Stimulated activated CD4-positive, alpha-beta T cell treated with anti-CD3 and anti-CD28 coated beads, Interleukin-2, amount 100 ng/mL, for 24 hours (primary cell): Measurements from ENCODE around the gene MMD.
"Not testable (repeated sequence)": the region's sequence is repeated elsewhere in the genome, so short reads cannot be mapped to it uniquely, and the experiment has no call there.

ENCODE experiments used
- DNase-seq, 2 donors: peaks; one replicate each; pipeline ENCODE4 v3.0.0-alpha.2; 2020

Gene MMD

GRCh38 chr17:55391244-55391757 is 30.3 kb downstream of the MMD start:
- DNase-seq, result no peak

- no peak for DNase-seq
Measured at GRCh38 chr17:55390364-55390977, 31.2 kb downstream of the MMD start.

- DNase-seq, result not testable (repeated sequence)
Measured at GRCh38 chr17:55389715-55390114, 31.9 kb downstream of the MMD start.

- DNase-seq, result no peak
Measured at GRCh38 chr17:55388842-55389241, 32.8 kb downstream of the MMD start.

- no peak for DNase-seq
Measured at GRCh38 chr17:55386796-55387332, 34.8 kb downstream of the MMD start.

- DNase-seq, result no peak
Measured at GRCh38 chr17:55384643-55385232, 36.9 kb downstream of the MMD start.

GRCh38 chr17:55383771-55384642 is 37.6 kb downstream of the MMD start:
- DNase-seq, result no peak

GRCh38 chr17:55381017-55381770 is 40.4 kb downstream of the MMD start:
- DNase-seq, result no peak

- no peak for DNase-seq
Measured at GRCh38 chr17:55377671-55378275, 43.9 kb downstream of the MMD start.

- DNase-seq, result no peak
Measured at GRCh38 chr17:55368706-55369105, 52.9 kb downstream of the MMD start.

GRCh38 chr17:55366020-55366481 is 55.6 kb downstream of the MMD start:
- no peak for DNase-seq

GRCh38 chr17:55363033-55363432 is 58.6 kb downstream of the MMD start:
- DNase-seq, result no peak

- no peak for DNase-seq
Measured at GRCh38 chr17:55360971-55361370, 60.7 kb downstream of the MMD start.

GRCh38 chr17:55356434-55357328 is 65.0 kb downstream of the MMD start:
- DNase-seq, result peak; percentile 76 to 77

- DNase-seq, result no peak
Measured at GRCh38 chr17:55354941-55355340, 66.7 kb downstream of the MMD start.

- DNase-seq, result no peak
Measured at GRCh38 chr17:55354010-55354409, 67.6 kb downstream of the MMD start.

GRCh38 chr17:55351226-55351625 is 70.4 kb downstream of the MMD start:
- no peak for DNase-seq

- no peak for DNase-seq
Measured at GRCh38 chr17:55350825-55351205, 70.8 kb downstream of the MMD start.

GRCh38 chr17:55348749-55349354 is 72.8 kb downstream of the MMD start:
- DNase-seq, result peak; percentile 38 to 40

GRCh38 chr17:55347341-55347740 is 74.3 kb downstream of the MMD start:
- DNase-seq, result no peak

GRCh38 chr17:55346658-55347057 is 75.0 kb downstream of the MMD start:
- no peak for DNase-seq
